HG03571 (cell line): ENCODE results near the gene GRIK5.

ENCODE experiments used
- ATAC-seq: cut with Tn5 transposase; IDR thresholded peaks from one replicate; pipeline ENCODE4 v1.9.1; 2021; ENCODE audit not compliant: unreplicated experiment

GRIK5 gene

GRCh38 chr19:42095142-42095813, 25.3 kb upstream of the GRIK5 start:
- no peak for ATAC-seq

DNA sequence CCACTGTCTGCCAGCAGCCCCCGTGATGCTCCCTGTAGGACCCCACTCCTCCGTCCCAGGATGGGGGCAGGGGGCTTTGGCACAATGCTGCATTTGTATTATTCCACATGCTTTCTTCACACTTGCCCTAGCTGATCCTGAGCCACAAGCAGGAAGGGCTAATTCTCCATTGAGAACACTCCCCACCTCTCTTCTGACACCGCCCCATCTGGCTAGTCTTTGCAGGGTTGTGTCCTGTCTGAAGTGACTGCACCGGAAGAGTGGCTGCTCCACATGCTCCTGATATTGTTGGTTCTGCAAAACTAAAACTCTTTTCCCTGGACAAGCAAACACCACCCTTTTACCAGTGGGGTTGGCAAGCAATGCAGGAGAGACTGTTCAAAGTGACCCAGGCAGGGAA, 23.9 kb upstream of the GRIK5 start:
- ATAC-seq, result no peak

- ATAC-seq, result no peak
Observed at GRCh38 chr19:42093505-42093904, 23.5 kb upstream of the GRIK5 start.

GRCh38 chr19:42092350-42092749, 22.3 kb upstream of the GRIK5 start:
- ATAC-seq, result no peak

DNA sequence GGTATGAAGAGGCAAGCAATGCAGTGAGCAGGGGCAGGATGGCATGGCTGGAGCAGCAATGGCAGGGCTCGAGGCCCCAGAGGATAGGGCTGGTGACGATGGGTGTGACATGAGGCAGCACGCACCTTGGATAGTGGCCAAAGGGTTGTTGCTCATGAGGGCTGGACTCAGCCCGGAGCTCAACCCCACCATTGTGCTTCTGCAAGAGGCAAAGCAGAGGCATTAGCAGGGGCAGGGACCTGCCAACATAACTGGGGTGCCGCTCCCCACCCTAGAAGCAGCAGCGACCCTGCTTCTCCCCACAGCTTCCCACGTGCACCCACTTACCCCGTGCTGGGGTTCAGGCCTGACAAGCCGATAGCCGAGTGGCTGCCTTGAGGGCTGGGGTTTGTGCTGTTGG, 21.7 kb upstream of the GRIK5 start:
- no peak for ATAC-seq

DNA sequence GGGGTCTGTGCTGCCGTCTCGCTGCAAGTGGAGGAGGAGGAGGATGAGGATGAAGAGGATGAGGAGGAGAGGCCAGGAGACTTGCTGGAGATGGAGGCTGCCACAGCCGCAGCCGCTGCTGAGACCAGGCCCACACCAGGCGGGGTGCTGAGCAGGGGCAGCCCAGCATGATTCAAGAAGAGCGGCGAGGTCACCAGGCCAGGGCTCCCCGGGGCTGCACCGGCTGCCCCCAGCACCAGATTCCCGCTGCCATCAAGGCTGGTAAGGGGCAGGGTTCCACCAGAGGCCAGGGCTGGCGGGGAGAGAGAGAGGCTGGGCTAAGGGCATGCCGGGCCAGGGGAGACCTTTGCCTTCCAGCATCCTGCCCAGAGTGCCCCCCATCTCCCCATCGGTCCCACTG, 21.3 kb upstream of the GRIK5 start:
- ATAC-seq, result no peak

GRCh38 chr19:42090672-42091071, 20.7 kb upstream of the GRIK5 start:
- no peak for ATAC-seq

- no peak for ATAC-seq
Observed at GRCh38 chr19:42089772-42090171, 19.8 kb upstream of the GRIK5 start.

- no peak for ATAC-seq
Observed at GRCh38 chr19:42089191-42089750, 19.3 kb upstream of the GRIK5 start.

- ATAC-seq, result no peak
Observed at GRCh38 chr19:42088471-42089190, 18.6 kb upstream of the GRIK5 start.

GRCh38 chr19:42086770-42087550, 17.0 kb upstream of the GRIK5 start:
- no peak for ATAC-seq

- no peak for ATAC-seq
Observed at GRCh38 chr19:42086188-42086736, 16.3 kb upstream of the GRIK5 start.

- no peak for ATAC-seq
Observed at GRCh38 chr19:42083537-42083936, 13.5 kb upstream of the GRIK5 start.

DNA sequence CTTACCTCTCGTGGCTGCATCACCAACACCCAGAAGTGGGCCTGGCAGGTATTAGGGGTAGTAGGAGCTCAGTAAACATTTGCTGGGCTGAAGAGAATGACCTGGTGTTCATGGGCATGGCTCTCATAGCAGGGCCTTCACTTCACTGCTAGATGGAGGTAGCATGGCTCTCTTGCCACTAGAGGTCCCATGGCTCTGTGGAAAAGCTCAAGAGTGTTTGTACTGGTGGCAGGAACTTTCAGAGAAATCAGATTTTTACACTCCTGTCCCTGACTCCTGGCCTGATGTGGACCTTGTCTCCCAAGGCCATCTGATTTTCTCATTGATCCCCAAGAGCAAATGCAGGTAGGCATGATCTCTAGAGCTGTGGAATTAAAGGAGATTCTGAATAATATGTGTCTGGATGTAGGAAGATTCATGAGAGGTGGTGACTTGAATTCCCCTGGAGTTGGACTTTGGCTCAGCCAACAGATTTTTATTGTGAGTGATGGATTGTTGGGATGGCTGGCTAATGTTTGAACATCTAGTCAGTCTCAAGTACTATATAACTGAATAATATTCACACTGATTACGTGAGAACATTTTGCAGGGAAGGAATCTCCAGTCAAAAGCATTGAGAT, 11.7 kb upstream of the GRIK5 start:
- no peak for ATAC-seq

GRCh38 chr19:42080764-42081375, 10.9 kb upstream of the GRIK5 start:
- no peak for ATAC-seq

DNA sequence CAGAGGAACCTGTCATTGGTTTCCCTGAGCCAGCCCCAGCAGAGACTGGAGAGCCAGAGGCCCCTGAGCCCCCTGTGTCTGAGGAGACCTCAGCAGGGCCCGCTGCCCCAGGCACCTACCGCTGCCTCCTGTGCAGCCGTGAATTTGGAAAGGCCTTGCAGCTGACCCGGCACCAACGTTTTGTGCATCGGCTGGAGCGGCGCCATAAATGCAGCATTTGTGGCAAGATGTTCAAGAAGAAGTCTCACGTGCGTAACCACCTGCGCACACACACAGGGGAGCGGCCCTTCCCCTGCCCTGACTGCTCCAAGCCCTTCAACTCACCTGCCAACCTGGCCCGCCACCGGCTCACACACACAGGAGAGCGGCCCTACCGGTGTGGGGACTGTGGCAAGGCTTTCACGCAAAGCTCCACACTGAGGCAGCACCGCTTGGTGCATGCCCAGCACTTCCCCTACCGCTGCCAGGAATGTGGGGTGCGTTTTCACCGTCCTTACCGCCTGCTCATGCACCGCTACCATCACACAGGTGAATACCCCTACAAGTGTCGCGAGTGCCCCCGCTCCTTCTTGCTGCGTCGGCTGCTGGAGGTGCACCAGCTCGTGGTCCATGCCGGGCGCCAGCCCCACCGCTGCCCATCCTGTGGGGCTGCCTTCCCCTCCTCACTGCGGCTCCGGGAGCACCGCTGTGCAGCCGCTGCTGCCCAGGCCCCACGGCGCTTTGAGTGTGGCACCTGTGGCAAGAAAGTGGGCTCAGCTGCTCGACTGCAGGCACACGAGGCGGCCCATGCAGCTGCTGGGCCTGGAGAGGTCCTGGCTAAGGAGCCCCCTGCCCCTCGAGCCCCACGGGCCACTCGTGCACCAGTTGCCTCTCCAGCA, 10.1 kb upstream of the GRIK5 start:
- no peak for ATAC-seq

DNA sequence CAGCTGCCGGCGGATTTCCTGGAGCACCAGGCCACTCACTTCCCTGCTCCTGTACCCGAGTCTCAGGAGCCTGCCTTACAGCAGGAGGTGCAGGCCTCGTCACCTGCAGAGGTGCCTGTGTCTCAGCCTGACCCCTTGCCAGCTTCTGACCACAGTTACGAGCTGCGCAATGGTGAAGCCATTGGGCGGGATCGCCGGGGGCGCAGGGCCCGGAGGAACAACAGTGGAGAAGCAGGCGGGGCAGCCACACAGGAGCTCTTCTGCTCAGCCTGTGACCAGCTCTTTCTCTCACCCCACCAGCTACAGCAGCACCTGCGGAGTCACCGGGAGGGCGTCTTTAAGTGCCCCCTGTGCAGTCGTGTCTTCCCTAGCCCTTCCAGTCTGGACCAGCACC, 9.3 kb upstream of the GRIK5 start:
- no peak for ATAC-seq

DNA sequence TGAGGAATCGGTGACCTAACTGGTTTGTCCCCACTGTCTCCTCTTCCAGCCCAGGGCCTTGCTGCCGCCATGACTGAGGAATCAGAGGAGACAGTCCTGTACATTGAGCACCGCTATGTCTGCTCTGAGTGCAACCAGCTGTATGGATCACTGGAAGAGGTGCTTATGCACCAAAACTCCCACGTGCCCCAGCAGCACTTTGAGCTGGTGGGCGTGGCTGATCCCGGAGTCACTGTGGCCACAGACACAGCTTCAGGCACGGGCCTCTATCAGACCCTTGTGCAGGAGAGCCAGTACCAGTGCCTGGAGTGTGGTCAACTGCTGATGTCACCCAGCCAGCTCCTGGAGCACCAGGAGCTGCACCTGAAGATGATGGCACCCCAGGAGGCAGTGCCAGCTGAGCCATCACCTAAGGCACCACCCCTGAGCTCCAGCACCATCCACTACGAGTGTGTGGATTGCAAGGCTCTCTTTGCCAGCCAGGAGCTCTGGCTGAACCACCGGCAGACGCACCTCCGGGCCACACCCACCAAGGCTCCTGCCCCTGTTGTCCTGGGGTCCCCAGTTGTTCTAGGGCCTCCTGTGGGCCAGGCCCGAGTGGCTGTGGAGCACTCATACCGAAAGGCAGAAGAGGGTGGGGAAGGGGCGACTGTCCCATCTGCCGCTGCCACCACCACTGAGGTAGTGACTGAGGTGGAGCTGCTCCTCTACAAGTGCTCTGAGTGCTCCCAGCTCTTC, 8.7 kb upstream of the GRIK5 start:
- ATAC-seq, result no peak

- ATAC-seq, result no peak
Observed at GRCh38 chr19:42078058-42078457, 8.1 kb upstream of the GRIK5 start.
